OCI-LY7 (cell line): Measurements from ENCODE around the gene SLC2A5. TPM values are rescaled to one million over a fixed set of nuclear protein-coding genes. Genes with fewer than 3 reads are reported as not detected.
"Not testable (repeated sequence)": the region's sequence is repeated elsewhere in the genome, so short reads cannot be mapped to it uniquely, and the experiment has no call there.

Experiments used
- BruUV-seq: library from RNA; stranded (reverse); fragments of 400-500 nt; replicated peaks from 2 replicates; lab custom pipeline; 2021; lab: Mats Ljungman, UMichigan
- CTCF ChIA-PET: fragments of 300-600 bp; sonication (Branson Sonifier 250); formaldehyde crosslinking; loops from one replicate; lab custom pipeline; 2022; ENCODE audit warnings: antibody characterized with exemption; ENCODE audit not compliant: unreplicated experiment; lab: Charles Lee
- POLR2A ChIA-PET: fragments of 300-600 bp; sonication (Branson Sonifier 250); formaldehyde crosslinking; loops from one replicate; lab custom pipeline; 2022; ENCODE audit warnings: antibody characterized with exemption; lab: Charles Lee
- DNase-seq: peaks from one replicate; pipeline ENCODE4 v3.0.0-alpha.2; 2015; ENCODE audit warnings: low spot score
- H2AFZ ChIP-seq: fragments of 200-600 bp; sonication (generic), shearing (Covaris generic); 2 replicates; pipeline ENCODE4 v1.6.1; 2014; ENCODE audit warnings: mild to moderate bottlenecking, antibody characterized with exemption, low read length, moderate library complexity
- H3K27ac ChIP-seq: fragments of 200-600 bp; sonication (generic); 2 replicates; pipeline ENCODE4 v1.5.1; 2014; ENCODE audit warnings: mixed run types, low read depth, mild to moderate bottlenecking, moderate library complexity, low read length, inconsistent platforms; ENCODE audit not compliant: poor library complexity, severe bottlenecking
- H3K36me3 ChIP-seq: fragments of 200-600 bp; sonication (generic); 2 replicates; pipeline ENCODE4 v1.6.1; 2014; ENCODE audit warnings: mild to moderate bottlenecking, antibody characterized with exemption, low read length, moderate library complexity, mixed read lengths; ENCODE audit not compliant: insufficient read depth
- H3K4me1 ChIP-seq: fragments of 200-600 bp; sonication (generic); 2 replicates; pipeline ENCODE4 v1.5.1; 2014; ENCODE audit warnings: mild to moderate bottlenecking, low read length; ENCODE audit not compliant: insufficient read depth, poor library complexity, severe bottlenecking
- H3K4me2 ChIP-seq: fragments of 200-600 bp; sonication (generic); 2 replicates; pipeline ENCODE4 v1.6.1; 2014; ENCODE audit warnings: mild to moderate bottlenecking, low read length
- H3K4me3 ChIP-seq: fragments of 200-600 bp; sonication (generic); 2 replicates; pipeline ENCODE4 v1.5.1; 2014; ENCODE audit warnings: mild to moderate bottlenecking, low read depth, low read length; ENCODE audit not compliant: poor library complexity, severe bottlenecking
- H3K79me2 ChIP-seq: fragments of 200-600 bp; sonication (generic); 2 replicates; pipeline ENCODE4 v1.6.1; 2016; ENCODE audit warnings: low read depth, mild to moderate bottlenecking, low read length, moderate library complexity, mixed read lengths; ENCODE audit not compliant: insufficient read depth
- H3K9me2 ChIP-seq: fragments of 200-600 bp; sonication (generic); 2 replicates; pipeline ENCODE4 v1.6.1; 2016; ENCODE audit warnings: mild to moderate bottlenecking, low read length, mixed read lengths; ENCODE audit not compliant: insufficient read depth
- H3K9me3 ChIP-seq: fragments of 200-600 bp; sonication (generic); 2 replicates; pipeline ENCODE4 v1.6.1; 2014; ENCODE audit warnings: mild to moderate bottlenecking, mixed run types, low read length, mixed read lengths
- H4K20me1 ChIP-seq: fragments of 200-600 bp; sonication (generic); 2 replicates; pipeline ENCODE4 v1.6.1; 2014; ENCODE audit warnings: mild to moderate bottlenecking, antibody characterized with exemption, low read length, moderate library complexity, mixed read lengths; ENCODE audit not compliant: insufficient read depth
- CTCF ChIP-seq: fragments of 200-600 bp; sonication (generic); conservative IDR thresholded peaks from 2 replicates; pipeline ENCODE4 v1.5.1; 2014; ENCODE audit warnings: mild to moderate bottlenecking, antibody characterized with exemption, low read length, moderate library complexity, mixed read lengths
- EZH2phosphoT487 ChIP-seq: fragments of 200-600 bp; sonication (generic); IDR thresholded peaks from 2 replicates; pipeline ENCODE4 v1.6.1; 2018; ENCODE audit warnings: low read depth, borderline replicate concordance, mild to moderate bottlenecking, mixed run types, antibody characterized with exemption, low read length, moderate library complexity, mixed read lengths
- intact Hi-C: fragments of 100-400 bp; cut with micrococcal nuclease; formaldehyde crosslinking; loops from one replicate; pipeline ENCODE4 v1.10.0; 2022; ENCODE audit not compliant: unreplicated experiment
- total RNA-seq, 2 experiments: library from RNA; depleted of rRNA in 1 of 2; stranded (reverse); fragments of >200 nt in 1 of 2; shearing (Covaris generic) in 1 of 2; gene quantifications; 2 replicates each; pipeline ENCODE4 v1.2.3, GENCODE V29; 2014 to 2022

Gene SLC2A5
- total RNA-seq, 2 experiments from 2014 or later: 112 to 183 TPM

DNA sequence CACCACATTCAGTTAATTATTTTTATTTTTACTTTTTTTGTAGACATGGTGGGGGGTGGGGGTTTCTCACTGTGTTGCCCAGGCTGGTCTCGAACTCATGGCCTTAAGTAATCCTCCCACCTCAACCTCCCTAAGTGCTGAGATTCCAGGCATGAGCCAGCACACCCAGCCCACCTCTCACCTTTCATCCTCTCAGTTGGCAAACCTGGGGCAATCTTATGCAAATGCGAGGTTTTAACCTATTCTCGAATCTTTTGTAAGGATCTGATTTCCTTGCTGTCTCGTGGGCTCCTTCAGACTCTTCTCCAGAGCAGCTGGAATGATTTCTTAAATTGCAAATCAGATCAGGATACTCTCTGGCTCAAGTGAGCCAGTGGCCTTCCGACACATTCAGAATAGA is 36.1 kb downstream of the SLC2A5 start:
- TF ChIP-seq CTCF: no peak
- TF ChIP-seq EZH2phosphoT487: no peak
- Histone ChIP-seq H3K79me2 (no peaks in the 10 kb centered on the region), H3K4me1 (peaks cover 45% of the 10 kb centered on the region), H2AFZ (no peak overlapping the region), H3K9me3 (peaks cover 35% of the 10 kb centered on the region), H3K4me2 (no peak overlapping the region), H3K27ac (no peak overlapping the region), H4K20me1 (no peaks in the 10 kb centered on the region), H3K9me2 (no peaks in the 10 kb centered on the region), H3K36me3 (peaks cover 42% of the 10 kb centered on the region), H3K4me3 (no peak overlapping the region)
- ChIA-PET POLR2A (interaction anchor here (0.5 kb wide), 1 partner anchor 28 kb away, joined by 3 read pairs; no protein-coding TSS in a partner anchor), CTCF (no interaction called here)
- no peak for DNase-seq
- intact Hi-C loops: no loop called here
- no TSS peak for BruUV-seq

DNA sequence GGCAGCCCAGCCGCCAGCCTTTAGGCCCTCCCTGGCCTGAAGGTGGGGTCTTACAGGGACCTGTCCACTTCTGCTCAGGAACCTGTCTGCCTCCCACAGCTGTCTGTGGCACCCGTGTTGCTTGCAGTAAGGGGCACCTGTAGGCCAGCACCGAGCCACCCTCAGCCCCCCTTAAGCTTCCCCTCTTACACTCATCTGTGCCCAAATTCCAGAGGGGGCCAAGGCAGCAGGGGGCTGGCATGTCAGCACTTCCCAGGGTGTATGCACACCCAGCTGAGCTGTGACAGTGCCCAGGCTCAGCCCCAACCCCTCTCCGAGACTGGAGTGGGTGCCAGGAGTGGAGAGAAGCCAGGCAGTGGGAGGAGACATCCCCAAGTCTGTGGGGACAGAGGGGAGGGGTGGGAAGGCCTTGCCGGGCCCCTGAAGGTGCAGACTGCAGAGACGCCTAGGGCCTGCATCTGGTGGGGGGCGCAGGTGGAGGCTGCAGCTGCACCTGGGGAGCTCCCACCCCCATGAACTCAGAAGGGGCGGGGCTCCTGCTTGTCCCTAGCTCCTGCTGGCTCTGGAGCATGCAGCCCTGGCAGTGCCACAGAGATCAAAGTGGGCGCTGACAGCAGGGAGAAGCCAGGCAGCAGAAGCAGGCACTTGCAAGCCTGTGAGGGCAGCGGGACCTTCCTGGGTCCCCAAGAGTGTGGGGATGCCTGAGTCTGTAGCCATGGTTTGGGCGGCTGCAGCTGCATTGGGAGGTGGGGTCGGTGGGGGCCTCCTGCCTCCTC is 37.8 kb downstream of the SLC2A5 start:
- H3K9me3 ChIP-seq: peaks cover 35% of the 10 kb centered on the region
- H3K4me2 ChIP-seq: no peak overlapping the region
- CTCF ChIA-PET: no interaction called here
- intact Hi-C loops: no loop called here
- POLR2A ChIA-PET: interaction anchor here (0.6 kb wide), 2 partner anchors 623 to 1505 kb away, joined by 3 read pairs; no protein-coding TSS in a partner anchor
- no TSS peak for BruUV-seq
- H3K9me2 ChIP-seq: no peaks in the 10 kb centered on the region
- H3K4me1 ChIP-seq: peaks cover 28% of the 10 kb centered on the region
- no peak for DNase-seq
- H3K36me3 ChIP-seq: peaks cover 25% of the 10 kb centered on the region
- H3K27ac ChIP-seq: no peak overlapping the region
- H3K79me2 ChIP-seq: no peaks in the 10 kb centered on the region
- no peak for TF ChIP-seq CTCF
- no peaks in the 10 kb centered on the region for H4K20me1 ChIP-seq
- H3K4me3 ChIP-seq: no peak overlapping the region
- no peak overlapping the region for H2AFZ ChIP-seq

GRCh38 chr1:9031077-9031476 is 38.4 kb downstream of the SLC2A5 start:
- H3K9me3 ChIP-seq: peaks cover 32% of the 10 kb centered on the region
- H4K20me1 ChIP-seq, CTCF ChIA-PET, H3K79me2 ChIP-seq, intact Hi-C loops, H2AFZ ChIP-seq, POLR2A ChIA-PET, BruUV-seq, H3K9me2 ChIP-seq, H3K27ac ChIP-seq, DNase-seq, H3K4me2 ChIP-seq, H3K4me3 ChIP-seq: not testable (repeated sequence)
- H3K36me3 ChIP-seq: peaks cover 19% of the 10 kb centered on the region
- peaks cover 22% of the 10 kb centered on the region for H3K4me1 ChIP-seq
